ENCODE data around the gene S100A11. TPM values are rescaled to one million over a fixed set of nuclear protein-coding genes. Genes with fewer than 3 reads are reported as not detected.

S100A11 gene
- polyA plus RNA-seq, 1 donor = 146 TPM

GRCh38 chr1:151984313-151984956, 52.4 kb downstream of the S100A11 start:
- DNase-seq (ENCODE audit: low read depth) = no peak

Other genes with a start within 250 kb of the S100A11 start
- 4.0 TPM for gene TDRKH, start 246.5 kb downstream of the S100A11 start, polyA plus RNA-seq (ENCODE audit: insufficient read length)
- gene LINGO4, start 231.6 kb downstream of the S100A11 start, polyA plus RNA-seq (ENCODE audit: insufficient read length) = 0.47 TPM
- gene RORC, start 205.2 kb downstream of the S100A11 start, polyA plus RNA-seq (ENCODE audit: insufficient read length) = 10.8 TPM
- 0.23 TPM for gene C2CD4D, start 197.2 kb downstream of the S100A11 start, polyA plus RNA-seq (ENCODE audit: insufficient read length)
- gene THEM5, start 183.3 kb downstream of the S100A11 start, polyA plus RNA-seq (ENCODE audit: insufficient read length) = 0.56 TPM
- 16.1 TPM for gene THEM4, start 127.5 kb downstream of the S100A11 start, polyA plus RNA-seq (ENCODE audit: insufficient read length)
- gene S100A10, start 43.1 kb downstream of the S100A11 start, polyA plus RNA-seq (ENCODE audit: insufficient read length) = 169 TPM
- gene TCHHL1, start 52.1 kb upstream of the S100A11 start, polyA plus RNA-seq (ENCODE audit: insufficient read length) = not detected
- gene TCHH, start 78.4 kb upstream of the S100A11 start, polyA plus RNA-seq (ENCODE audit: insufficient read length) = 0.03 TPM
- gene RPTN, start 122.2 kb upstream of the S100A11 start, polyA plus RNA-seq (ENCODE audit: insufficient read length) = not detected
- gene HRNR, start 187.2 kb upstream of the S100A11 start, polyA plus RNA-seq (ENCODE audit: insufficient read length) = 0.03 TPM

Measured in forelimb muscle (tissue), 1 donor.